AG20443 (cell line): ENCODE data around the gene RFX7.

Source experiments
- DNase-seq: peaks from one replicate; pipeline ENCODE4 v3.0.0; 2012; ENCODE audit warnings: low spot score, mixed read lengths

The RFX7 gene

DNA sequence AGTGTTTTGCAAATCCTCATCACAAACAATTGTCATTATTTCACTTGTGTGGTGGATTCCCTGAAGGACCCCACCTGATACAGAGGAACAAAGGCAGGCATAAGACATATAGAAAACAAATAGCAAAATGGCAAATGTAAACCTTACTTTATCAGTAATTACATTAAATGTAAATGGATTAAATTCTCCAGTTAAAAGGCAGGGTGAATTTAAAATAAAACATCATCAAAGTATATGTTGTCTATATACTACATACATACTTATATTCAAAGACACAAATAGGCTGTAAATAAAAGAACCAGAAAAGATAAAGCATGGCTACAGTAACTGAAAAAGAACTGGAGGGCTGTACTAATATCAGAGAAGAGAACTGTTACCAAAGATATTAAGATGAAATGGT, 117.3 kb downstream of the RFX7 start:
- no peak for DNase-seq

GRCh38 chr15:56124391-56124790, 119.3 kb downstream of the RFX7 start:
- DNase-seq: no peak

GRCh38 chr15:56105855-56106254, 137.8 kb downstream of the RFX7 start:
- DNase-seq: no peak

GRCh38 chr15:56102441-56102840, 141.2 kb downstream of the RFX7 start:
- no peak for DNase-seq

GRCh38 chr15:56099311-56099710, 144.4 kb downstream of the RFX7 start:
- no peak for DNase-seq

GRCh38 chr15:56098195-56098863, 145.3 kb downstream of the RFX7 start:
- no peak for DNase-seq

DNA sequence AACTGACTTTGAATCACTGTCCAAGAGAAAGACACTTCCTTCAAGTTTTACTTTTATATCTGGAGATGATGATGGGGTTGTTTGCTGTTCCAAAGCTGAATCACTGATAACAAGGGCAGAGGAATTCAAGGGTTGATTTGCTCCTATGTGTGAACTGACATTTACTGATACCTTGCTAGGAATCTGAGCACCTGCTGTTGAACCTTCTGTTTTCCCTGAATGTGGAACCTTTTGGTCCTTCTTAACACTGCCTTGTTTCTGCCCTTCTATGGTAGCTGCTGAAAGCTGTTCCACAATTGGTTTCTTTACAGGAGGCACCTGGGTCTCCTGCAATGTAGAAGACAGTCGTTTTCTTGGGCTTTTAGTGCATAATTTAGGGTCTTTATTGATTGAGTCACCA, 148.3 kb downstream of the RFX7 start:
- no peak for DNase-seq

GRCh38 chr15:56094171-56094570, 149.5 kb downstream of the RFX7 start:
- no peak for DNase-seq

DNA sequence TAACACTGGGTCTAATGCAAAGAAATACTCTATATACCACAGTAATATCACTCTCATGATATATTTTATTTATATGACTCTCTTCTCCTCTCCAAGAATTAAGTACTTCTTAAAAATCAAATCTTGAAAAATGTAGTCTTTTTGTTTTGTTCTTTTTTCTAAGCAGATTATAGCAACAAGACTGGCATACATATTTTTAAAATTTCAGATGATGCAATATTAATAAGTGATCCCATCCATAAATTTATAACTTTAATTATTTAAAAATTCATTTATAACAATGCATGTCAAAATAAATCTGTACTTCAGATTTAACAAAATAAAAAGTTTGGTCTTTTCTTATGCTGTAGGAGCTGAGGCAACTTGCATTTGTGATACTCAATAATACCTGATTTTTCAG, 155.3 kb downstream of the RFX7 start:
- no peak for DNase-seq

DNA sequence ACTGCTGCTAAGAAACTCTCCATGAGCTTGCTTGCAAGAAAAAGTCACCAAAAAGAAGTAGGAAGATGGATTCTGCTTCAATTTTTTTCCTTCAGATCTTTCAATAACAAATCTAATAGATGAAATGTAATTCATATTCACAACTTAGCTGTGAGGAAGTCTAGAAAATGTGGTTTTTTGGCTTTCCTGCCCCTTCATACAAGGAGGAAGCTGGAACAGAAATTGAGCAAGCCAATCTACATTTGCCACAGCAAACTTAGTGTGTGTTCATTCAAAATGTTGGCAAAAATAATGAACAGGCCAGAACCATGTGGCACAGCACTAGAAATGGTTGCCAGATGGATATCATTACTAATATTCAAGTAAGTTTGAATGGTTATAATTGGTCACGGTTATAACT, 157.1 kb downstream of the RFX7 start:
- no peak for DNase-seq

- no peak for DNase-seq
Measured at GRCh38 chr15:56082263-56082761, 161.4 kb downstream of the RFX7 start.

- no peak for DNase-seq
Measured at GRCh38 chr15:56077081-56077480, 166.6 kb downstream of the RFX7 start.

GRCh38 chr15:56076640-56077039, 167.0 kb downstream of the RFX7 start:
- no peak for DNase-seq

- DNase-seq: no peak
Measured at GRCh38 chr15:56074481-56075265, 169.0 kb downstream of the RFX7 start.

- no peak for DNase-seq
Measured at GRCh38 chr15:56064152-56064551, 179.5 kb downstream of the RFX7 start.

GRCh38 chr15:56059716-56060115, 184.0 kb downstream of the RFX7 start:
- DNase-seq: no peak

DNA sequence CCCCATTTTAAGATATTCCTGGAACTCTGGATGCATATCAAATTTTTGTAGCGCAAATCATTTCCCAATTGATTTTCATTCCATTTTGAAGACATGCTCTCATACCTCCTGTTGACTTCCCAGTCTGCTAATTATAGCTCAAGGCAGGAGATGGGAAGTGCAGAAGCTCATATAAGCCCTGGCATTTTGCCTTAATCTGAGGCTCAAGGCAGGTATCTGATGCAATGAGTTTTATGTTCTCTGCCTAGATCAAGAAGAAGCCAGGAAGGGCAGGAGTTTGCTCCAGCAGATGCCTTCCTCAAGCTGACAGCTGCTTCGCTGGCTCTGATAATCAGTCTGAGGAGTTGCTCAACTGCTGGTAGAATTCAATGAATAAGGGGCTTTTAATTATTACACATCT, 184.7 kb downstream of the RFX7 start:
- no peak for DNase-seq

DNA sequence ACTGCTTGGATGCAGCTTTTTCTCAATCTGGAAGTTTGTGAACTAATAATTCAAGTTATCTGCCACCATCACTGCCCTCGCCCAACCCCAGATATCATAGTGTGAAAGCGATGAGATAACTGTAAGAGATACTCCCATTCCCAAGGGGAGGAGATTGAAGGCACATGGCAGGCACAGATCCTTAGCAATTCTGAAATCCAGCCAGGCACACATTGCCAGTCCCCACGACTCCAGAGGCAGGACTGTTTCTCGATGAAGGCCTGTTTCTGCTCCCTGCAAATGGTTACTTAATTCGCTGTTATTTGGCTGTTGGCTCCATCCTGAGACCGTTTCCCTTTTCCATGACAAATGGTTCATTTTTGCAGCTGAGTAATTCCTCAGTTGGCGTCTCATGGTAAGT, 187.1 kb downstream of the RFX7 start:
- no peak for DNase-seq

DNA sequence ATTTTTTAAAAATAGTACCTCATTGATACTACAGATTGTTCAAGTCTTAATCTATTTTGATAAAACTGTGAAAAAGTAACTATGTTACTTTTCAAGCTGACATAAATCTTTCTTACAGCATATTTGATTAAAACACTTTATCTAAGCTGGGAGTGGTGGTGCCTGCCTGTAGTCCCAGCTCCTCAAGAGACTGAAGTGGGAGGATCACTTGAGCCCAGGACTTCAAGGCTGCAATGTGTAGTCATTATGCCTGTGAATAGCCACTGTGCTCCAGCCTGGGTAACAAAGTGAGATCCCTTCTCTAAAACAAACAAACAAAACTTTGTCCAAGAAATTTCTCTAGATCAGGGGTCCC, 190.7 kb downstream of the RFX7 start:
- no peak for DNase-seq

DNA sequence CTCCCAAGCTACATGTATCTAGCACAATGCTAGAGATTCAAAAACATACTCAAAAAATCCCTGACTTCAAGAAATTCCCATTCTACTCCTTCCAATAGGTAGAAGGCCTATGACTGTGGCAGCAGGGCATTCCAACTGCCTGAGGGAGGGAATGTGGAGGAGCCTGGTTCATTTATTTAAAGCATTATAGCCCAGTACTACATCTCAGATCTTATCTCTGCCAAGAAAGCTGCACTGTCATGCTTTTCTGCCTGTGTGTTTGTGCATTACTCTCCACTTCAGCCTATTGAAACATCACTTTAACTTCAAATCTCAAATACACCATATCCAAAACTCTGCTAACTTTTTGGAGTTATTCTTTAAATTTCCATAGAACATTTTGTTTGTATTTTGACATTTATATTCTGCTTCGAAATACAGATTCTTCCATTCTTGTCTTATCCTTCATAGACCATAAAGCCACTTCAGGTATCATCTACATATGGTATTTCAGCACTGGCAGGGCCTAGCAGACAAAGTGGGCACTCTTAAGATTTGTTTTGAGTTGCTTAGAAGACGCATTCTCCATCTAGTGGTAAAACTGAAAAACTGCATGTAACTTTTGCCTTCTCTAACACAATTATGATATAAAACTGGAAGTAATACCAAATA, 191.2 kb downstream of the RFX7 start:
- peak; percentile 68 for DNase-seq

GRCh38 chr15:56051676-56052075, 192.0 kb downstream of the RFX7 start:
- DNase-seq: no peak

DNA sequence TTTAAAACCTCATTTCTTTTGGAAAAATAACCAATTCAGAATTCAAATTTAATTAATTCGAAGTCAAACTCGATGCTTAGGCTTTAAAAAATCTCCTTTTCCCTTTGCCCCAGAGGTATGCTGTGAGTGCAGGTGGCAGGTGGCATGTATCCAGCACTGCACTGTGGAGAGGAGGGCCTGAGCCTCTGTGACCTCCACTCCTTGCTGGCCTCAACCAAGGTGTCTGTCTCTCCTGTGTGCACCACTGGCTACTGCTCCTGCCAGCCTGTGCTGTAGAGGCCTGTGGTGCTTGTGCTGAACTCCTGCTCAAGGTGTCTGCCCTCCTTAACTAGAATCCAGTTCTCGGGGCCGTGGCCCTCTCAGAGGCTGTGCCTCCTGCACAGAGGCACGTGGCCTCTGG, 194.1 kb downstream of the RFX7 start:
- DNase-seq: no peak

DNA sequence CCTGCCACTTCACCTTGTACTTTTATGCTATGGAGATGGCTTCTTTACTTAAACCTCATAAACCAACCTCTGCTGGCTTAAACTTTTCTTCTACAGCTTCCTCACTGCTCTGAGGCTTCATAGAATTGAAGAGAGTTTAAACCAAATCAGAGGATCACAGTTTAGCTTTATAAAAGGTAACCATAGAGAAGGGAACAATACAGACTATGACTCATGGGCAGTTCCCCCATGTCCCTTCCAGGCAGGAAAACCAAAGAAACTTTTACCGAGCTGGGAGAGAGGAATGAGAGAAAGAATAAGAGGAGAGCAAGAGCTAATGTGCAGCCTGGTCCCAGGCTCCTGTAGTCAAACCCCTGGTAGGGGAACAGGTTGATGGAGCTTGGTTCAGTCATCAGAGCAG, 196.3 kb downstream of the RFX7 start:
- DNase-seq: no peak
